Trophoblast cell (in vitro differentiated cells and primary cell): ENCODE measurements around the gene SLC16A10.

ENCODE experiments used
- DNase-seq, 2 donors: peaks; one replicate each; pipeline ENCODE4 v3.0.0-alpha.2; 2016
- H2AFZ ChIP-seq: 2 replicates; pipeline ENCODE4 v1.6.1; 2013; ENCODE audit warnings: low read length, moderate library complexity, mild to moderate bottlenecking; ENCODE audit not compliant: insufficient read depth, poor library complexity
- H2AK5ac ChIP-seq: 2 replicates; pipeline ENCODE4 v1.6.1; 2013; ENCODE audit warnings: mild to moderate bottlenecking, low read length
- H2BK120ac ChIP-seq: 2 replicates; pipeline ENCODE4 v1.6.1; 2013; ENCODE audit warnings: low read length, mild to moderate bottlenecking, moderate library complexity; ENCODE audit not compliant: insufficient read depth, poor library complexity
- H2BK12ac ChIP-seq: 2 replicates; pipeline ENCODE4 v1.6.1; 2013; ENCODE audit warnings: mild to moderate bottlenecking, low read length, moderate library complexity
- H2BK5ac ChIP-seq: 2 replicates; pipeline ENCODE4 v1.6.1; 2013; ENCODE audit warnings: low read length, low read depth, moderate library complexity, mild to moderate bottlenecking; ENCODE audit not compliant: poor library complexity
- H3K14ac ChIP-seq: 2 replicates; pipeline ENCODE4 v1.6.1; 2013; ENCODE audit warnings: mild to moderate bottlenecking, low read length
- H3K18ac ChIP-seq: 2 replicates; pipeline ENCODE4 v1.6.1; 2013; ENCODE audit warnings: mild to moderate bottlenecking, low read length
- H3K23ac ChIP-seq: 2 replicates; pipeline ENCODE4 v1.6.1; 2013; ENCODE audit warnings: low read length
- H3K27ac ChIP-seq: 2 replicates; pipeline ENCODE4 v1.5.1; 2013; ENCODE audit warnings: low read depth, mild to moderate bottlenecking, inconsistent platforms, low read length, moderate library complexity
- H3K27me3 ChIP-seq: 2 replicates; pipeline ENCODE4 v1.6.1; 2013; ENCODE audit warnings: inconsistent platforms, mild to moderate bottlenecking, low read length, moderate library complexity; ENCODE audit not compliant: insufficient read depth
- H3K36me3 ChIP-seq, 2 experiments: 1 replicate in 1 of 2; 2 replicates in 1 of 2; pipeline ENCODE4 v1.6.1; 2013; ENCODE audit warnings: low read length in 2 of 2, mild to moderate bottlenecking in 2 of 2, moderate library complexity in 1 of 2; ENCODE audit not compliant: insufficient read depth in 2 of 2, control insufficient read depth in 1 of 2
- H3K4ac ChIP-seq: 2 replicates; pipeline ENCODE4 v1.6.1; 2013; ENCODE audit warnings: low read depth, mild to moderate bottlenecking, low read length, moderate library complexity
- H3K4me1 ChIP-seq, 2 experiments: 1 replicate in 1 of 2; 2 replicates in 1 of 2; pipeline ENCODE4 v1.6.1; 2013; ENCODE audit warnings: low read length in 2 of 2, mild to moderate bottlenecking in 2 of 2, moderate library complexity in 1 of 2; ENCODE audit not compliant: insufficient read depth in 2 of 2, control insufficient read depth in 1 of 2
- H3K4me2 ChIP-seq: 2 replicates; pipeline ENCODE4 v1.6.1; 2013; ENCODE audit warnings: inconsistent platforms, mild to moderate bottlenecking, low read length, moderate library complexity
- H3K4me3 ChIP-seq: 2 replicates; pipeline ENCODE4 v1.5.1; 2013; ENCODE audit warnings: mild to moderate bottlenecking, low read depth, low read length, inconsistent platforms
- H3K79me1 ChIP-seq: one replicate; pipeline ENCODE4 v1.6.1; 2013; ENCODE audit warnings: low read length
- H3K79me2 ChIP-seq: 2 replicates; pipeline ENCODE4 v1.6.1; 2013; ENCODE audit warnings: low read length, mild to moderate bottlenecking; ENCODE audit not compliant: control insufficient read depth, insufficient read depth, poor library complexity
- H3K9ac ChIP-seq: 2 replicates; pipeline ENCODE4 v1.6.1; 2013; ENCODE audit warnings: mild to moderate bottlenecking, low read length
- H3K9me3 ChIP-seq: 2 replicates; pipeline ENCODE4 v1.6.1; 2013; ENCODE audit warnings: low read depth, mild to moderate bottlenecking, control low read depth, inconsistent platforms, low read length; ENCODE audit not compliant: insufficient read depth
- H4K12ac ChIP-seq: 2 replicates; pipeline ENCODE4 v1.6.1; 2013; ENCODE audit warnings: low read depth, mild to moderate bottlenecking, low read length, moderate library complexity
- H4K8ac ChIP-seq: 2 replicates; pipeline ENCODE4 v1.6.1; 2013; ENCODE audit warnings: low read depth, mild to moderate bottlenecking, low read length, moderate library complexity
- H4K91ac ChIP-seq: one replicate; pipeline ENCODE4 v1.6.1; 2013; ENCODE audit warnings: low read depth, mild to moderate bottlenecking, low read length, moderate library complexity
- WGBS: extraction: QIAGEN DNeasy Blood & Tissue Kit; methylation state at CpG from one replicate; pipeline ENCODE4 v1.1.7; 2013; ENCODE audit warnings: missing lambda C conversion rate; ENCODE audit not compliant: insufficient read length, insufficient coverage; ENCODE audit errors: extremely low coverage; 5-methylcytosine and 5-hydroxymethylcytosine counted together

The SLC16A10 gene

GRCh38 chr6:111230351-111231089, 143.2 kb downstream of the SLC16A10 start:
- H3K79me1 ChIP-seq, result no peaks in the 10 kb centered on the region
- peak in 1 of 2 donors; percentile 7 for DNase-seq

GRCh38 chr6:111231090-111231459, 143.8 kb downstream of the SLC16A10 start:
- Histone ChIP-seq H3K4ac (no peak overlapping the region), H3K27ac (no peak overlapping the region), H4K91ac (no peak overlapping the region), H3K14ac (no peak overlapping the region), H3K9me3 (no peaks in the 10 kb centered on the region), H3K4me2 (no peak overlapping the region), H3K4me1 (no peaks in the 10 kb centered on the region), H3K27me3 (no peaks in the 10 kb centered on the region), H3K9ac (no peak overlapping the region), H3K4me3 (no peak overlapping the region), H3K18ac (no peak overlapping the region), H3K36me3 (peaks cover 0 to 2% of the 10 kb centered on the region in 2 experiments), H2BK120ac (no peak overlapping the region), H4K12ac (no peak overlapping the region), H2BK12ac (no peak overlapping the region), H3K79me2 (no peaks in the 10 kb centered on the region), H2AK5ac (no peak overlapping the region), H3K23ac (no peak overlapping the region), H4K8ac (no peak overlapping the region), H3K79me1 (no peaks in the 10 kb centered on the region), H2BK5ac (no peak overlapping the region), H2AFZ (no peak overlapping the region)
- 100% methylated on average over 1 of the region's 4 CpGs for WGBS
- DNase-seq, result no peak

More at GRCh38 chr6:111230351-111231089, 143.2 kb downstream of the SLC16A10 start:
- H3K36me3 ChIP-seq, result peaks cover 0 to 2% of the 10 kb centered on the region in 2 experiments
- H3K4ac ChIP-seq, result no peak overlapping the region
- no peak overlapping the region for H2BK5ac ChIP-seq
- H3K79me2 ChIP-seq, result no peaks in the 10 kb centered on the region
- H2BK120ac ChIP-seq, result no peak overlapping the region
- H3K18ac ChIP-seq, result no peak overlapping the region
- H3K4me3 ChIP-seq, result no peak overlapping the region
- no peak overlapping the region for H4K12ac ChIP-seq
- H3K27ac ChIP-seq, result no peak overlapping the region
- H3K9me3 ChIP-seq, result no peaks in the 10 kb centered on the region
- no peak overlapping the region for H2AFZ ChIP-seq
- no peak overlapping the region for H3K23ac ChIP-seq
- H3K4me1 ChIP-seq, result no peaks in the 10 kb centered on the region
- no peak overlapping the region for H3K9ac ChIP-seq
- H3K27me3 ChIP-seq, result no peaks in the 10 kb centered on the region
- no peak overlapping the region for H2BK12ac ChIP-seq
- no peak overlapping the region for H4K91ac ChIP-seq
- no CpG with 5 or more reads among the region's 2 CpGs for WGBS
- H4K8ac ChIP-seq, result no peak overlapping the region
- H3K4me2 ChIP-seq, result no peak overlapping the region
- H3K14ac ChIP-seq, result no peak overlapping the region
- H2AK5ac ChIP-seq, result no peak overlapping the region

GRCh38 chr6:111237852-111238251, 150.5 kb downstream of the SLC16A10 start:
- no peaks in the 10 kb centered on the region for H3K36me3 ChIP-seq
- H3K79me2 ChIP-seq, result no peaks in the 10 kb centered on the region
- no peak overlapping the region for H3K9ac ChIP-seq
- H3K4ac ChIP-seq, result no peak overlapping the region
- no peak overlapping the region for H2AFZ ChIP-seq
- no peak overlapping the region for H4K12ac ChIP-seq
- no peaks in the 10 kb centered on the region for H3K9me3 ChIP-seq
- no peaks in the 10 kb centered on the region for H3K79me1 ChIP-seq
- no peak overlapping the region for H3K23ac ChIP-seq
- H3K4me2 ChIP-seq, result no peak overlapping the region
- DNase-seq, result no peak
- H2BK12ac ChIP-seq, result no peak overlapping the region
- no peak overlapping the region for H3K14ac ChIP-seq
- H2AK5ac ChIP-seq, result no peak overlapping the region
- H3K27ac ChIP-seq, result no peak overlapping the region
- no peak overlapping the region for H4K8ac ChIP-seq
- no peak overlapping the region for H2BK120ac ChIP-seq
- no peak overlapping the region for H4K91ac ChIP-seq
- no peaks in the 10 kb centered on the region for H3K27me3 ChIP-seq
- no peak overlapping the region for H3K18ac ChIP-seq
- H3K4me3 ChIP-seq, result no peak overlapping the region
- H3K4me1 ChIP-seq, result no peaks in the 10 kb centered on the region
- WGBS, result no CpG with 5 or more reads among the region's 2 CpGs
- no peak overlapping the region for H2BK5ac ChIP-seq

GRCh38 chr6:111238464-111239119, 151.3 kb downstream of the SLC16A10 start:
- peak in 1 of 2 donors; percentile 19 for DNase-seq
- Histone ChIP-seq H4K12ac (no peak overlapping the region), H2AK5ac (no peak overlapping the region), H3K23ac (no peak overlapping the region), H3K27me3 (no peaks in the 10 kb centered on the region), H3K4me2 (no peak overlapping the region), H2BK5ac (no peak overlapping the region), H2AFZ (no peak overlapping the region), H3K36me3 (no peaks in the 10 kb centered on the region), H4K8ac (no peak overlapping the region), H3K79me1 (no peaks in the 10 kb centered on the region), H3K27ac (no peak overlapping the region), H3K14ac (no peak overlapping the region), H4K91ac (no peak overlapping the region), H3K4me1 (no peaks in the 10 kb centered on the region), H3K9ac (no peak overlapping the region), H2BK12ac (no peak overlapping the region), H3K18ac (no peak overlapping the region), H2BK120ac (no peak overlapping the region), H3K79me2 (no peaks in the 10 kb centered on the region), H3K9me3 (no peaks in the 10 kb centered on the region), H3K4ac (no peak overlapping the region), H3K4me3 (no peak overlapping the region)
- no CpG with 5 or more reads among the region's 4 CpGs for WGBS
